GM12873 (cell line): Measurements from ENCODE around the gene UGT1A4.

ENCODE experiments used
- CTCF ChIP-seq: IDR thresholded peaks from 2 replicates; pipeline ENCODE4 v1.5.1; 2012; ENCODE audit warnings: low read depth, mild to moderate bottlenecking, moderate library complexity, low read length, control low read depth; ENCODE audit not compliant: insufficient read depth; ENCODE audit errors: missing control alignments

Gene UGT1A4

GRCh38 chr2:233760043-233760442 lies 41.5 kb downstream of the UGT1A4 start, which contains the start of gene UGT1A1:
TSS of gene UGT1A1 (plus strand) at chr2:233760270. CDS start at chr2:233760288, 18 bp downstream.
- no peak for TF ChIP-seq CTCF

GRCh38 chr2:233761040-233761769 lies 42.7 kb downstream of the UGT1A4 start:
- TF ChIP-seq CTCF, result no peak

GRCh38 chr2:233764264-233764663 lies 45.7 kb downstream of the UGT1A4 start:
- no peak for TF ChIP-seq CTCF

GRCh38 chr2:233764761-233765160 lies 46.2 kb downstream of the UGT1A4 start:
- TF ChIP-seq CTCF, result no peak

GRCh38 chr2:233766416-233766815 lies 47.9 kb downstream of the UGT1A4 start:
- no peak for TF ChIP-seq CTCF

- TF ChIP-seq CTCF, result no peak
Measured at GRCh38 chr2:233768076-233768475, 49.5 kb downstream of the UGT1A4 start.

- no peak for TF ChIP-seq CTCF
Measured at GRCh38 chr2:233769260-233769659, 50.7 kb downstream of the UGT1A4 start.

- no peak for TF ChIP-seq CTCF
Measured at GRCh38 chr2:233772153-233772552, 53.6 kb downstream of the UGT1A4 start.
